Measurements from ENCODE around the gene LDLRAD3.

LDLRAD3 gene

DNA sequence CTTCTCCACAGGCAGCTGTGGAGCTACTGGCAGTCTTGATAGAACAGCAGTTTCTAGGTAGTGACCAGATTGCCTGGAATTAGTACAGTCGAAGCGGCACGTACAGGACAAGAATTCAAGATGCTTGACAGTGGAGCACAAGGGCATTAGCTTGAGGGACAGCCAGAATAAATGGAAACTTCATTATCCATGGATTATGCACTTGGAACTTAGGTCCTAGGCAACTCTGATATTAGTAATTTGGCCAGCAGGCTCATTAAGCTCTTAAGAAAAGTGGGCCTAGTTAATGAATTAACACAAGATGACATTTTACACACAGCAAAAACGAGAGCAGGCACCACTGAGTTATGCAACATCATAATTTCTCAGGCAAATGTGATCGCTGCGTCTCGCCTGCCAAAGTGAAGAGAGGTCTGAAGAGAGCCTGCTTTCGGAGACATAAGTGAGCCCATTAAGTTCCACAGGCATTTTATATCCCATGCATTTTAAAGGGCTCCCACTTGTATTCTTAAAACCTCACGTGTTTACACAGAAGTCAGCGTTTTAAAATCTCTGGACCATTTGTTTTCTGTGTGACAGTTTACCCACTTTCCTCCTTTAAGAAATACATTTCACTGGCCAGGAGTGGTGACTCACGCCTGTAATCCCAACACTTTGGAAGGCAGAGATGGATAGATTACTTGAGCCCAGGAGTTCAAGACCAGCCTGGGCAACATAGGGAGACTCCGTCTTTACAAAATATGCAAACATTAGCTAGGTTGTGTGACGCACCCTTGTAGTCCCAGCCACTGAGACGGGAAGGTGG lies 279.2 kb downstream of the LDLRAD3 start:
- DNase-seq = no peak

DNA sequence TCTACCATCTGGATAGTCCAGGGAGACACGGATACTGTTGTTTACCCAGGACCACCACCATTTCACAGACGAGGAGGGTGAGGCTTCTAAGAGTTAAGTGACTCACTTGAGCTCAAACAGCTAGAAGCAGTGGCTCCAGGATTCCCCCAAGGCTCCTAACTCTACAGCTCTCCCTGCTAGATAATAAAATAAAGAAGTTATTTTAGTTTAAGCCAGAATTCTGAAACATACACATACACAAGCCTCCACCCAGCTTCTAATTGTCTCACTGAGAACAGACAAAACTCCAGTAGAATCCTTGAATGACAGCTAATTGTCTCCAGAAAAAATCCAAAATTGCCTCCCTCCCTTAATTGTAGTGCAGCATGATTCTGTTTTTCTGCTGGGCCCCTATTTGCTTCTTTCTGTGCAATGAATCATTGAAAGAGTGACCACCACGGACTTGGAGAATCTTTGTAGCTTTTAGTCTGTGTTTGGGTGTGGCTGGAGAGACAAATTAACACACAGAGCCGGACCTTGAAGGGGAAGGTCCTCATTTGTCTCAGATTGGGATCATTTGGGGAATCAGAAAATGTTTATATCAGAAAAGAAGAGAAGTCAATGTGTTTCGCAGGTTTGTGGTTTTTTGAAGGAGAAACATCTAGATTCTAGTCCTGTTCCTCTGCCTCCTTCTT lies 280.5 kb downstream of the LDLRAD3 start:
- DNase-seq = no peak

DNA sequence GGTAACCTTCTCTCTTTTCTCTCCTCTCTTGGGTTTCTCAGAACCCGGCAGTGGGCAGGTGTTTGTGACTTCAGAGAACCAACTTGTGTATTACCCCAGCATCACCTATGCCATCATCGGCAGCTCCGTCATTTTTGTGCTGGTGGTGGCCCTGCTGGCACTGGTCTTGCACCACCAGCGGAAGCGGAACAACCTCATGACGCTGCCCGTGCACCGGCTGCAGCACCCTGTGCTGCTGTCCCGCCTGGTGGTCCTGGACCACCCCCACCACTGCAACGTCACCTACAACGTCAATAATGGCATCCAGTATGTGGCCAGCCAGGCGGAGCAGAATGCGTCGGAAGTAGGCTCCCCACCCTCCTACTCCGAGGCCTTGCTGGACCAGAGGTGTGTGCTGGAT lies 283.2 kb downstream of the LDLRAD3 start:
- no peak for DNase-seq

DNA sequence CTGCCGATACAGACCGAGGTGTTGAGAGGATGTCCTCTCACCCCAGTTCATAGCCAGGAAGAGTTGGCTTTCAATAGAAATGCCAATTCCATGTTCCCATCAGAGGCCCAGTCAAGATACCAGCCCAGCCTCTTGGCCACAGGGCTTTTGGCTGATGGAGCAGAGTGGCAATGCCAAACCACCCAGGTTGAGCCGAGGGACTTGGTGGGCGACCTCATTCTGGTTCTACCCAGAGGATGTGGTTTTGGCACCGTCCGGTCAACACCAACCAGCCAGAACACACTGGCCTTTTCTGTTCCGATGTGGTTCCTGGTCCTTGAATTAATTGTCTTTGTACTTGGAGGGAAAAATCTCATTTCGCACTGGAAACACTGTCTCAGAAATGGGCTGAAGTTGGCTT lies 284.8 kb downstream of the LDLRAD3 start:
- no peak for DNase-seq

DNA sequence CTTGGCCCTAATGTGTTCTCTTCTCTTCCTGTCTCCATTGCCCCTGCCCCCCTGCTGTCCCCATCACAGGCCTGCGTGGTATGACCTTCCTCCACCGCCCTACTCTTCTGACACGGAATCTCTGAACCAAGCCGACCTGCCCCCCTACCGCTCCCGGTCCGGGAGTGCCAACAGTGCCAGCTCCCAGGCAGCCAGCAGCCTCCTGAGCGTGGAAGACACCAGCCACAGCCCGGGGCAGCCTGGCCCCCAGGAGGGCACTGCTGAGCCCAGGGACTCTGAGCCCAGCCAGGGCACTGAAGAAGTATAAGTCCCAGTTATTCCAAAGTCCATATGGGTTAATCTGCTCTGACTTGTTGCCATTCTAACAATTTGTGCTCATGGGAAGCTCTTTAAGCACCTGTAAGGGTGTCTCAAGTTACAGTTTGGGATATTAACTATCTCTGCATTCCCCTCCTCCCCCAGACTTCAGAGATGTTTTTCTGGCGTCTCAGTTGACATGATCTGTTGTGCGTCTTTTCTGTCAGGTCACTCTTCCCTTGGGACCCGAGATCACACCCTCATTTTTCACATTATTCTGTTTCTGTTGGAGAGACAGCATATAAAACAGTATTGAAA lies 285.3 kb downstream of the LDLRAD3 start:
- DNase-seq = no peak

DNA sequence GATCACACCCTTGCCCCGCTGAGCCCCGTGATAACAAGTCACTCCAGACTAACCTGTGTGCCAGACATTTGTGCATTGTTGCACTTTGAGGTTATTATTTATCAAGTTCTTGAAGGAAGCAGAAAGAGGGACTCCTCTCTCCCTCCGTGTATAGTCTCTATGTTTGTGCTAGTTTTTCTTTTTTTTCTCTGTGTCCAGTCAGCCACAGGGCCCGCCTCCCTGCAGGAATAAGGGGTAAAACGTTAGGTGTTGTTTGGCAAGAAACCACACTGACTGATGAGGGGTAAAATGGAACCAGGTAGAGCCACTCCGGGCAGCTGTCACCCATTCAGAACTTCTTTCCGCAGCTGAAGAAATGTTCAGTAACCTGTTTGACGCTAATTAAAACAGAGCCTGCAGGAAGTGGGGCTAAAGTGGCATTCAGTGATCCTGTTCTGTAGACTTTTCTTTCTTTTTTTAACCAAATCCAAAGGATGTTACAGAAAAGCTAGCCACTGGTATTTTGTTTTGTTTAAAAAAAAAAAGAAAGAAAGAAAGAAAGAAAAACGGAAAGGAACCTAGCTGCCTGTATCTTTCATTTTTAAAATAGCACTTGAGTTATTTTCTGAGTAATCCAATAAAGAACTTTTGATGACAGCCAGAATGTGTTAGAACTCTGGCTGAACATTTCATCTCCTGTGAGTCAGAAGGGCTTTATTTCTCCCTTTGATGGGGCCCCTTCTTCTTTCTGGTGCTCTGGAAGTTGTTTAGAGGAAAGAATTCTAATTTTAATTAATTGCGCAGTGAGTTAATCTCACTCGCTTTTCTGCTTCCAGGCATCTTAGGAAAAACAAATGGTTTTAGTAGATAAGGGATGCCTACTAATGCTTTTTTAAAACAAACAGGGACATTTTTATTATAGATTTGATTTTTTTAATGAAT lies 287.2 kb downstream of the LDLRAD3 start:
- DNase-seq = no peak

DNA sequence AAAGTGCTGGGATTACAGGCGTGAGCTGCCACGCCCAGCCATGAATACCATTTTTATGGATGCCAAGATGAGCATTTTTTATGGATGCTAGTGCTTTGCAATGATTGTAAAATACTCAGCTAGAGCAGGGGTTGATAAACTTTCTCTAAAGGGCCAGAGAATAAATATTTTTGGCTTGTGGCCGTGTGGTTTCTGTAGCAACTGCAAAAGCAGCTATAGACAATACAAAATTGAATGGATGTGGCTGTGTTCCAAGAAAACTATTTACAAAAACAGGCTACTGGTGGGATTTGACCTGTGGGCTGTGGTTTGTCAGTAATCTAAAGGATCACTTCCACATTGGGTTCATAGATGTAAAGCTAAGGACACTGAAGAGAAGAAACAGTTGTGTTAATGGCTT lies 289.3 kb downstream of the LDLRAD3 start:
- DNase-seq = no peak

DNA sequence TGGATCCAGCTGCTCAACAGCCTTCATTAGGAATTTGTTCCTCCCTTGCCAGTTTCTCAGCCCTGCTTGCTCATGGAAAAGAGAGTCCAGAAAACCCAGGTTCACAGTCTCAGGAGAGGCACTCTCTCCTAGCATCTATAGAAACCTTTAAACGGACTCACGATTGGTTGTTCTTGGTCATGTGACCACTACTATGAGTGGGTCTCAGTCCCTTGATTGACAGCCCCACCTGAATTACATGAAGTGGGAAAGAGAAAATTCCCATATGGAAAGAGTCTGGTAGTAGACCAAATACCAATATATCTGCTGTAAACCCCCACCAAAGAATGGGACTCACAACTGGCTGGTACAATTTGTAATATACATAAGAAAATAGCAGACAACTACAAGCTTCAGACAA lies 291.0 kb downstream of the LDLRAD3 start:
- DNase-seq = no peak

DNA sequence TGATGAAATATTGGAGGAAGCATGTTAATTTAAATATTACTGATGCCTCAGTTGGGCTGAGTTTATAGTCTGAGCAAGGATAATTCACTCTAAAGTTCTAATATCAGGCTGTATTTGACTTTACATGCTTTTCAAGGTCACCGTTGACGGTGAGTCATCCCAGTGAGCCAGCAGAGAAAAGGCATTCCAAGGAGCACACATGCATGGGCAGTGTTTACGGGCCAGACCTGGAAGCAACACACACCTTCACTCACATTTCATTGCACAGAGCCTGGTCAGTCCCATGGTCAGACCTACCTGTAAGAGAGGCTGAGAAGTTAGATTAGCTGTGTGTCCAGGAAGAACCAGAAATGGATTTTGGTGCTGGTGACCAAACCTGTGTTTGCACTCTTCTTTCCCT lies 291.9 kb downstream of the LDLRAD3 start:
- no peak for DNase-seq

DNA sequence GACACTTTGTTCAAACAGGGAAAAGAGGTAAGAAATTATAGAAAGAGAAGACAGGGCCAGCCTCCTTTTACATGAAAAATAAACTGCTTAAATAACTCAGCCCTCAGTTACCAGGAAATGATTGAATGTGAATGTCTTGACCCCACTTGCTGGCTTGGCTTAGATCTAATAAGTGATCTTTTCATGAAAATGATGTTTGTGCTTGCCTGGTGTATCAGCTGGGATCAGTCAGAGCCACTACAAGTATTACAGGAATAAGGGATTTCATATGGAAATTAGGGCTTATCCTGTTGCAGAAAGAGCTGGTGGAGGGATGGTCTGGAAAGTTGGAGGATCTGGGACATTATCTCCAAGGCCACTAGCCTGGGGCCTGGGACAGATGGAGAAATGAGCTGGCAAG lies 293.5 kb downstream of the LDLRAD3 start:
- no peak for DNase-seq

DNA sequence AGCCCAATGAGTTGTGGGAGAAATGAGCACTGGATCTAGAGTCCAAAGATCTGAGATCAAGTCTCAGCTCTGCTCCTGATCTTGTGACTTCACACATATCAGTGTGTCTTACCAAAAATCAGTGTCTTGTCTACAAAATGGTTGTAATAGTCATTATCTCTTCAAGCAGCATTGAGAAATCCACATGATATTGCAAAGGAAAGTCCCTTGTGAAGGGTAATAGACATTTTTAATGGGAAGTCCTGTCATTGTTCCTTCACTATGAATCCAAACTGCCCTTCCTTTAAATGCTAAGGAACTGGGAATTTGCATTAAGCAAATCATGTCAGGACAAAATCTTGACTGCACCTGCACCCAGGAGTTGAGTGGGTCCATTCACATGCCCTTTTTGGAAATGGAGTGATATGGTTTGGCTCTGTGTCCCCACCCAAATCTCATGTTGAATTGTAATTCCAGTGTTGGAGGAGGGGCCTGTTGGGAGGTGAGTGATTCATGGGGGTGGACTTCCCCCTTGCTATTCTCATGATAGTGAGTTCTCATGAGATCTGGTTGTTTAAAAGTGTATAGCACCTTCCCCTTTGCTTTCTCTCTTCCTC lies 294.3 kb downstream of the LDLRAD3 start:
- no peak for DNase-seq

DNA sequence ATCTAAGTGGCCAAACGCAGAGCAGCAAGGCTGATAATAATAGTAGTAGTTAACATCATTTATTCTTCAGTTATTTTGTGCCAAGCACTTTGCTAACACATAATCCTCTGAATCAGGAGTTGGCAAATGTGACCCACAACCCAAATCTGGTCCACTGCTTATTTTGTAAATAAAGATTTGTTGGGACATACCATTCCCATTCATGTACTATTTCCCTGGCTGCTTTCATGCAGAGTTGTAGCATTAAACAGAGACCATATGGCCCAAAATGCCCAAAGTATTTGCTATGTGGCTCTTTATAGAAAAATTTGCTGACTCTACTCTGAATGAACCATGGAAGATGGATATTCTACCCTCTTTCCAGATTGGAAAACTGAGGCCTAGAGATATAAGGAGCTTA lies 295.0 kb downstream of the LDLRAD3 start:
- DNase-seq = no peak

DNA sequence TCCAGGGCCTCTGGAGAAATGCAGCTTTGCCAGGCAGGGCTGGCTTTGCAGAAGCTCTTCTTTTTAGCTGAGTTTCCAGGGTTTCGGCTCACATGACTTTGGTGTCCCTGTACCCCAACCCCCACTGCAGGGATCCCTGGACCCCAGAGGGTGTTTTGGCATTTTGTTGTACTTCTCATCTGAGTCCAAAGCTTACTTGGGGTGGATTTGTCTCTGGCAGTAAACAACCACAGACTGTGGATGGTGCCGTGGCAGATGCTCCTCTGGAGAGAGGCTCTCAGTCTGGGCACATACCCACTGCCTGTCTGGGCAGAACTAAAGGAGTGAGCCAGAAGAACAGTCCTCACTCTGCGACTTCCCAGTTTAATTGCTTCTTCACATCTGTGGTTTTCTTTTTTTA lies 295.8 kb downstream of the LDLRAD3 start:
- DNase-seq = no peak

DNA sequence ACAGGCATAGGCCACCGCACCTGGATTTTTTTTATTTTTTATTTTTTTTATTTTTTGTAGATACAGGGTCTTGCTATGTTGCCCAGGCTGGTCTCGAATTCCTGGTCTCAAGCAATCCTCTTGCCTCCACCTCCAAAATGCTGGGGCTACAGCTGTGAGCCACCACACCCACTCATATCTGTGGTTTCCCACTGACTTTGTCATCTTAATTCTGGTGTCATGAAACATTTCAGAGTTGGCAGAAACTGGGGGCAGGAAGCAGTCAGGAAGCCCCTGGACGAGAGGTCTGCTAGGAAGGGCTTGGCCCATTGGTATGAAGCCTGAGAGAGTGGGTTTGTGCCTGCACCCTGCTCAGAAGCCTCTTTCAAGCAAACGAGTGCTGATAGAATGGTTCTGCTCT lies 296.3 kb downstream of the LDLRAD3 start:
- no peak for DNase-seq

DNA sequence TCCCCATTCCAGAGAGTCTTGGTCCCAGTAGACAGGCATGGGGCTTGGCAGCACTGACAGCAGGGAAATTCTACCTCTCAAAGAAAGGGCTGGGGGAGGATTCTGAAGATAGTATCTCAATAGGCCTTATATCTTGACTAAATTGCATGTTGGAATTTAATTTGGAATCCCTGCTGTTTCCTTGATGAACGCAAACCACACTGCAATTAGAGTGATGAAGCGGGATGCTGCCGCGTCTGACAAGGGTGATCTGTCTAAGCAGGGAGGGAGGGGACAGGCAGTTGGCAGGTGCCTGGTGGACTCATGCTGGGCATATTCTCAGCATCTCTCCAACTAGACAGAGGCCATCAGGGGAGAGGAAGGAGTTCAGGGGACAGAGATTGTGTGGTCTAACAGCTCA lies 296.9 kb downstream of the LDLRAD3 start:
- DNase-seq = no peak

DNA sequence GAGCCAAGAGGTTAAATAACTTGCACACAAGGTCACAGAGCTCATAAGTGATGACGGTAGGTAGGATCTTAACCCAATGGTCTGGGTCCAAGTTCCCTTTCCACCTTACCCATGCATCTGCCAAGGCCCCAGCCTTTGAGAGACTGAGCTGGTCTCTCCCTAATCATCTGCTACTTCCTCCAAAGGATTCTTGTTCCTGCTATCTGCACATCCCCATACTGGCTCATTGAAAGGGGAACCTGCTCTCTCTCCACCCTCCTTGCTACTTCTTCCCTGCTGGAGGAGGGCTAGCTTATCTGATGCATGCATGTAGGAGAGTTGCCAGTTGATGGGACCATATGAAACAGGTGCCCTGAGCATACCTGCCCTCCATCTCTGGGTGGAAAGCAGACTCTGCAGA lies 297.6 kb downstream of the LDLRAD3 start:
- peak; percentile 26 to 43 for DNase-seq

DNA sequence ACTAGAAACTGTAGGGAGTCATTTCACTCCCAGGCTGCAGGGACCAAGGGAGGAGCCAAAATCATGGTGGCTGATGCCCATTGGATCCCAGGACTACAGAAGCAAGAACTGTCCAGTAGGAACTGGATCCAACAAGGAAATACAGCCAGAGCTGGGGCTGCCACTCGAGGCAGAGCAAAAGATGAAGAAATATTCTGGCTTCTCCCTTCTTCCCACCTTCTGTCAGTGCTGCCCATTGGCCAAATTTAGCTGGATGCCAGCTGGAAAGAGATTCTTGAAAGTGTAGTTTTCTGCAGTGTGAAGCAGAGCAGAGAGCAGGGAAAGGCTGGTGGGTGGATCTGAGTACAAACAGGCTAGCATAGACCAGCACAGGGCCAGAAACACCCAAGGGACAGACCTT lies 299.8 kb downstream of the LDLRAD3 start:
- no peak for DNase-seq

DNA sequence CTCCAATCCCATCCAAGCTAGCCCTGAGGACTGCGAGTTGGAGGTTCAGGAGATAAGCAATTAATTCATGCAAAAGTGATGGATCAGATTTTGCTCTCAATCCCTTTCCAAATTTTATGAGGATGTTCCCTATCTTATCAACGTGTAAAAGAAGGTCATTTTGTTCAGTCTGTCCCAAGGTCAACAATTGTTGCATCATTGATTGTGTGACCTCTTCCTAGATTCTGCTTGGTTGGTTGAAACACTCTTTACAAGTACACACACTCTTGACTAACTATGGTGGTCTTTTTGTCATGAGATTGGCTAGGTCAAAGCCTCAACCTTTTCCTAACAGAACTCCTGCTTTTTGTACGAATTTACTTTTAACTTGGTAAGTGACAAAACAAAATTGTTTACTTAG lies 303.6 kb downstream of the LDLRAD3 start:
- no peak for DNase-seq

DNA sequence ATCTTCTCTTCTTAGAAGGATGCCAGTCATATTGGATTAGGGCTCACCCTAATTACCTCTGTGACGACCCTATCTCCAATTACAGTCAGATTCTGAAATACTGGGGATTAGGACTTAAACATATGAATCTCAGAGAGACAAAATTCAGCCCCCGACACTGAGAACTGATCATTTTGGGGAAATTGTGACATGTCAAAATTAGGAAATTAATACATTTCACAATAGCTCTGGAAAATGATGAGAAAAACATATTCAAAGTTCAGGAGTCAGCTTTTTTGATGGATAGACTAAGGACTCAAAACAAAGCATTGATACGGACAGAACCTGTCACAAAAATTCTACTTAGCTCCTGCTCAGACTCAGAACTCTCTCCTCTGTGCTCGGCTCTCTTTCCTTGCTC lies 304.6 kb downstream of the LDLRAD3 start:
- no peak for DNase-seq

DNA sequence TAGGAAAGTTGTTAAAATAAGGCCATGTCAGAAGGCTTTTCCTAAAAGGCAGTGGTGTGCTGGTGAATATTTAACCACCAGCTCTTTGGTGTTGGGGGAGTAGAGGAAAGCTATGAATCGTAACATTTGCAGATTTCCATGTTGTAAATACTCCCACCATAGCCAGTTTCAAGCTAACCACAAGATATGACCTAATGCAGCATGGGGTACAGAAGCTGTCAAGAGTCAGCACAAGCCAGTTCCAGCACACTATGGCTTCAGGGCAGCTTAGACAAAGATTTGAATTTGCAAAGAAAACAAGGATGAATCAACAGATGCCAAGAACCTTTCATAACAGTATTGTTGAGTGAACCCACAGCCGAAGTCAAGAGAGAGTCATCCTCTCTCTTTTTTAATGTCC lies 305.4 kb downstream of the LDLRAD3 start:
- DNase-seq = peak; percentile 17 to 20

DNA sequence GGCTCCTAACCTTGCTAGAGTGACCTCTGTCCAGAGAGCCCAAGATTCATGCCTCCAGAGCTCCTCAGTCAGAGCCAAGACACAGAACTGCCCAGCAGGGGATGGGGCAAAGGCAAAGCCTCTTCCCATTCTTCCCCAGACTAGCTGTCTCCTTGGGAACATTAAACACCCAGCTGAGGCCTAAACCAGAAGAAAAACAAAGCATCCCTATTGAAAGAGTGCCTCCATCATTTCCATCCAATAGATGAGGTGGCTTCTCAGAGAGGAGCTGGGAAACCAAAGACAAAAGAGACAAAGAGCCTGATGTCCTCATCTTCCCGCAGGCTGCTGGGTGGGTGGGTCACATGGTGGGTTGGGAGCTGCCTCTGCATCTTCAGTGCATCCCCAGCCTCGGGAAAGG lies 308.0 kb downstream of the LDLRAD3 start:
- no peak for DNase-seq

DNA sequence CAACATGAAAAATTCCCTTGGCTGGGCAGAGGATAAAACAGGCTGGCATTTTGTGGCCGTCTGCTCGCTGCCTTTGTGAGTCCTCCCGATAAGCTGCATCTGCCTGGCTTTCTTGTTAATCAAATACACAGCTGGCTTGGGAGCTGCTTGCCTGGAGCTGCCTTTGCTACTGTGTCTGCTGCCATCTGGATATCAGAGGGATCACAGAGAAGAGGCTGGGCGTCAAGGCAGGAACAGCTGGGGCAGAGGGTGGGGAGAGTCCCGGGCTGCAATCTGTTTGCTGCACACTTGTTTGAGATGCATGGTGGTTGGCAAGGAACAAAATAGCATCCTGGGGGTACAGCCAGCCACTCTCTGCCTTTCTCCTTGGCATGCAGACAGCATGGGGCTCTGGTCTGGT lies 309.4 kb downstream of the LDLRAD3 start:
- no peak for DNase-seq

DNA sequence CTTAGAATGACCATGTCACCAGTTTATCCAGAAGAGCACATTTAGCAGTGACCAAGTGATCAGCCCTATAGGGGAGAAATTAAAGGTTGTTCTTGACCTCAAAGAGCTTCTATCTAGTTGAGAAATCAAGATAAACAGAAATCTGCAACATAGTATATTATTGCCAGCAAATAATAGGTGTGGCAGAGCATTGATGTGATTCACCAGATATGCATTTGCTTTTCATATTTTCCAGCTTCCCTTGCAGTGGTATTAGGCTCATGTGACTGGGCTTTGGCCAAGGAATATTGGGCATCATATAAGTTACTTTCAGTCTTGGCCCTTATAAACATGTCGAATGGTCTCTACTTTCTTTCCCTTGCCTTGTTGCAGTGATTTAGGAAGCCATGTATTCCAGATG lies 310.9 kb downstream of the LDLRAD3 start:
- no peak for DNase-seq

Data from Kasumi-1 (cell line).